LNCAP (cell line): ENCODE measurements around the gene PTPRO.

Experiments used
- TF ChIP-seq, protein P1 (sequence below): fragments of 450-650 bp; IDR thresholded peaks from 2 replicates; pipeline ENCODE4 v1.5.1; 2017; ENCODE audit warnings: mild to moderate bottlenecking

PTPRO gene

DNA sequence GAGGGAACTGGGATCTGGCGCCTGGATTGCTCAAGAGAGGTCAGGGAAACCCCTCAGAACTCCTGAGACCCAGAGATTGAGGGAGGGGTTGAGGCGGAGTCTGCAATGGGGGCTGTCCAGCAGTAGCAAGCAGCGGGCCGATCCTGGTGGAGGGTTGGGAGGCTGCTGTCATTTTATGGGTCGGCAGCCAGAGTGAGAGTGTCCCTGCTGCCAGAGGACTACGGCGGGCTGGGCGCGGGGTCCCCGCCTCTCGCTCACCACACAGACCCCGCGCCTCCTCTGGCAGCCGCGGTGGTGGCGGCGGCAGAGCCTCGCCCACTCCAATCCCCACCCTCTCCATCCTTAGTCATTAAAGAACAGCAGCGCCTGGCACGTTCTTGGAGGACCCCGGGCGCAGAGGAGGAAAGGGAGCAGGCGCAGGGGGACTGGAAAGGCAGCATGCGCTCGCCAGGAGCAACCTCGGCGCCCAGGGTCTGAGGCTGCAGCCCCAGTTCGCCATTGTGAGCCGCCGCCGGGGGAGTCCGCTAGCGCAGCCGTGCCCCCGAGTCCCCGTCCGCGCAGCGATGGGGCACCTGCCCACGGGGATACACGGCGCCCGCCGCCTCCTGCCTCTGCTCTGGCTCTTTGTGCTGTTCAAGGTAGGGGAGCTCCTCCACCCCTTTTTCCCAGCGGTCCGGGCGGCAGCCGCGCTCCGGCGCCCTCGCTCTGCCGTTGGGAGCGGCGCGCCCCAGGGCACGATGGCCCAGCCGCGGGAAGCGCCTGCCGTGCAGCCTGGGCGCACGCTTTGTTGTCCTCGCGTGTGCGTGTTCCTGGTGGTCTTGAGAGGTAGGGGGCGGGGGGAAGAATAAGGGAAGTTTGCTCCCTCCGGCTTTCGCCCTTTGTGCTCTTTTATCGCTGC is at the start of gene PTPRO:
PTPRO (plus strand) TSS at position 345 of the 898 bp plus-strand sequence.
- TF ChIP-seq, protein P1, sequence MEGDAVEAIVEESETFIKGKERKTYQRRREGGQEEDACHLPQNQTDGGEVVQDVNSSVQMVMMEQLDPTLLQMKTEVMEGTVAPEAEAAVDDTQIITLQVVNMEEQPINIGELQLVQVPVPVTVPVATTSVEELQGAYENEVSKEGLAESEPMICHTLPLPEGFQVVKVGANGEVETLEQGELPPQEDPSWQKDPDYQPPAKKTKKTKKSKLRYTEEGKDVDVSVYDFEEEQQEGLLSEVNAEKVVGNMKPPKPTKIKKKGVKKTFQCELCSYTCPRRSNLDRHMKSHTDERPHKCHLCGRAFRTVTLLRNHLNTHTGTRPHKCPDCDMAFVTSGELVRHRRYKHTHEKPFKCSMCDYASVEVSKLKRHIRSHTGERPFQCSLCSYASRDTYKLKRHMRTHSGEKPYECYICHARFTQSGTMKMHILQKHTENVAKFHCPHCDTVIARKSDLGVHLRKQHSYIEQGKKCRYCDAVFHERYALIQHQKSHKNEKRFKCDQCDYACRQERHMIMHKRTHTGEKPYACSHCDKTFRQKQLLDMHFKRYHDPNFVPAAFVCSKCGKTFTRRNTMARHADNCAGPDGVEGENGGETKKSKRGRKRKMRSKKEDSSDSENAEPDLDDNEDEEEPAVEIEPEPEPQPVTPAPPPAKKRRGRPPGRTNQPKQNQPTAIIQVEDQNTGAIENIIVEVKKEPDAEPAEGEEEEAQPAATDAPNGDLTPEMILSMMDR: no peak

DNA sequence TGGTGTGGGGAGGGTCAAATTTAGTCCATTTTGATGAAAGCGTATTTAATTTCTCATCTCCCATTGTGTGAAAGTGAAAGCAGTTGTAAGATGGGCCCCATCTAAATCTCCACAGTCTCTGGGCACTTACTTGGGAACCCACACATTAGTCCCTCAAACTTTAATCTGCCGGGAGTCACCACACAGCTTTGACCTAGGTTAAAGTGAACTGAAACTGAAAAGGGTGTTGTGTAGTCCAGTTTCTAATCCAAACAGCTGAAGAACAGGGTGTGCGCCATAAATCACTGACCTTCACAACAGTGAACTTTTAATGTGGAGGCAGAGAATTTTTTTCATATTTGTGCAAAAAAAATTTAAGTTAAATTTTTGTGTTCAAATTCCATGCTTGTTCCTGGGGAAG is 48.4 kb upstream of the PTPRO start:
- TF ChIP-seq, protein P1: no peak

DNA sequence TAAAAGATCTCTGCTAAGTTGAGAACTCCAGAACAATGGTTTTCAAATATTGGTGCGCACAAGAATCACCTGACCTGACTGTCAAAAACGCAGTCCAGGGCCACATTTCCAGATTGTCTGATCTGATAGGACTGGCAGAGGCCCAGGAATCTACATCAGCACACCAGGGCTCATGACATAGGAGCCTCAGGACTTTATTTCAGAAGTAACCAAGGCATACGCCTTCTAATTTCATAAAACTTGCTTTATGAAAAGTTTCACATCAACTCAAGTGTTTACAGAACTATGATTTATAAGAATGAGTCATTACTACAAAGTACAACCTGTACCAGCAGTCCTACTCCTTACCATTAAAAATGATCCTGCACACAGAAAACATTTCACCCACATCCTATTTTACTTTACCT is 47.7 kb upstream of the PTPRO start:
- TF ChIP-seq, protein P1: no peak

DNA sequence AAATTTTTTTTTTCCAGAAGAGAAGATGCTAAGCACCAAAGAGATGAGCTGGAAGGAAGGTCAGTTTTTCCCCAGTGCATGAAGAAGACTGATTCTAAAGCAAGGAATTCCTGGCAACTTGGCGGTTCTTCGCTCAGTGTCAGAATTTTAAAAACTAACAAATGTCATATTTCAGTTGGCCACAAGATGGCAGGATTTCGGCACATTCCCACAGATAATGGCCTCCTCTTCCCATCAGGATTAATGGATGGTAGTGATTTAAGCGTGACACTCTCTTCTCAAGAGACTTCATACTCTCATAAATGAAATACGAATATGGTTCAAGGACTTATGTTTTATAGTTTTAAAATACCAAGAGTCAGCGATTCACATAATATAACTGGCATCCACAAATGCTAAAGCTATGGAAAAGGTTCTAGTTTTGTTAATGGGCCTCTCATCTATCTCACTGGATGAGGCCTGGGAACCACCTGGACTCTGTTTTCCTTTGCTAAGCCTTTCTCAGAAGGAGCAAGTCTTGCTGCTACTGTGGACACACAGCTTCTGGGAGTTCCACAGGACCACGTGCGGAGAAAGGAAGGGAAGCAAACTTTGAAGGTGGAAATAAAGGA is 46.1 kb upstream of the PTPRO start:
- TF ChIP-seq, protein P1: peak; percentile 65

DNA sequence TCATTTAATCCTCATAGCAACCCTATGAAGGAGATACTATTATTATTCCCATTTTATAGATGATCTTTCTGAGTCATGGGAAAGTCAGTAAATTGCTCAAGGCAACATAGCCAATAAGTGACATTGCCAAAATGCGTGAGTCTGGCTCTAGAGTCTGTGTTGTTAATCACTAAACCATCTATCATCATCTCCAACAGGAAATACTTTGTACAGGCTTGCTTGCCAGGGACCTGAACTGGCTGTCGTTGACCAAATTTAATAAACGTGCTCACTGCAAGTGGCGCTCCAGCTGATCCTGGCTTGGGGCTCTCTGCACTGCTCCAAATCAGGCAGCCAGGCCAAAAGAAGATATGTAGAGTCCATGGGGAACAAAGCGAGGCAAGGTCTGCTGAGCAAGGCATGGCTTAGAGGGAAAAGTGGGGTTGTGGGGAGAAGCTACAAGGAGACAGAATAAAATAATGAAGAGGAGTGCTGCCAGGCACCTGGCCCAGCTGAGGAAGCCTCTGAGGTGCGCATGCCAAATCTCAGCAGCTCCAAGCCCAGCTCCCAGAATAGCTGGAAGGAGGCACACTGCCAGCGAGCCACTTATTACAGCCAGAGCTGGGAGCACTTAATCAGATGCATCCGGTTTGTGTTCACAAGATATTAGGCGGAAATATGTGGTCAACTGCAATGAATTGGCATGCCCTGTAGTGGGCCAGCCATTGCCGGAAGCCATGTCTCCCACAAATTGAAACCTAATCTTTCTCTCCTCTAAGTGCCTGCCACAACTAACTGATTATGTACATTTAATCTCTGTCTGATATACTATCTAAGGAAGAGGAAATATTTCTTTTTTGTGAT is 43.3 kb upstream of the PTPRO start:
- TF ChIP-seq, protein P1: no peak

DNA sequence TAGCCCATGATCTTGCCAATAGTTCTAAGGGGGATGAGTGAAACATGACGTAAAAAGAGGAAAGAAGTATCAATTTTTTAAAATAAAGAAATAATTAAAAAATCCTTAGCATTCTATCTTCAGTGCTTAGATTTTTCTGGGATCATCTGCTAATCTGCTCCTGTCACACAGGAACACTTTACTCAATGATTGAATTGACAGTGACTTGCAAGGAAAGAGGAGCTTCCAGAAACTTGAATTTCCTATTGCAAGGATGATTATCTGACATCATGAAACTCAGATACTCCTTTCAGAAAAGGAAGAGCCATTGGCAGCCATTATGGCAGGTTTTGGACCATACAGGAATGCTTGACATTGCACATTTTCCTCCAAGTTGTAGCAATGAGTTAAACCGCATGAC is 41.4 kb upstream of the PTPRO start:
- TF ChIP-seq, protein P1: no peak

DNA sequence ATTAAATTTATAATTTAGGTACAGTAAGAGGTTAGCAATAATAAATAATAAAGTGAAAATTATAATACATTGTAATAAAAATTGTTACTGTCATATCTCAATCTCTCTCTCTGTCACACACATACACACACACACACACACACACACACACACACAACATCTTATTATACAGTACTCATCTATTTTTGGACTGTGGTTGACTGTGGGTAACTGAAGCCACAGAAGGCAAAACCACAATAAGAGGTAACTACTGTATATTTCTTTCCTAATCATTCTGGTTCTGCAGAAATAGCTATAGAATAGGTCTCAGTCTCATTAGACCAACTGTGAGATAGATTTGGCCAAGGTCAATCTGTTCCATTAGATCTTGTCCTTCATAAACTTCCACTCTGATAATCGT is 33.1 kb upstream of the PTPRO start:
- TF ChIP-seq, protein P1: no peak
